M059J (cell line): ENCODE results near the gene SLC25A6. TPM values are rescaled to one million over a fixed set of nuclear protein-coding genes. Genes with fewer than 3 reads are reported as not detected.
A peak's percentile ranks its signal among the peaks of the same experiment; 100 is the strongest.
"Not testable (repeated sequence)": the region's sequence is repeated elsewhere in the genome, so short reads cannot be mapped to it uniquely, and the experiment has no call there.

ENCODE experiments used
- DNase-seq: peaks from one replicate; pipeline ENCODE4 v3.0.0-alpha.2; 2012; ENCODE audit warnings: low read depth
- total RNA-seq: library from RNA; depleted of rRNA; stranded (reverse); fragments of >200 nt; shearing (Covaris generic); gene quantifications from 2 replicates; pipeline ENCODE4 v1.2.3, GENCODE V29; 2014; rRNA removed

The SLC25A6 gene
- 113 and 125 TPM in 2 replicates for total RNA-seq

- peak; percentile 92 for DNase-seq
Observed at GRCh38 chrX:1391707-1392375, at the start of gene SLC25A6. Gene SLC25A6, minus strand, starts transcription at chrX:1392113. Its CDS starts 104 bp downstream, at chrX:1392009.

- no peak for DNase-seq
Observed at GRCh38 chrX:1440506-1440905, 48.6 kb upstream of the SLC25A6 start.

DNA sequence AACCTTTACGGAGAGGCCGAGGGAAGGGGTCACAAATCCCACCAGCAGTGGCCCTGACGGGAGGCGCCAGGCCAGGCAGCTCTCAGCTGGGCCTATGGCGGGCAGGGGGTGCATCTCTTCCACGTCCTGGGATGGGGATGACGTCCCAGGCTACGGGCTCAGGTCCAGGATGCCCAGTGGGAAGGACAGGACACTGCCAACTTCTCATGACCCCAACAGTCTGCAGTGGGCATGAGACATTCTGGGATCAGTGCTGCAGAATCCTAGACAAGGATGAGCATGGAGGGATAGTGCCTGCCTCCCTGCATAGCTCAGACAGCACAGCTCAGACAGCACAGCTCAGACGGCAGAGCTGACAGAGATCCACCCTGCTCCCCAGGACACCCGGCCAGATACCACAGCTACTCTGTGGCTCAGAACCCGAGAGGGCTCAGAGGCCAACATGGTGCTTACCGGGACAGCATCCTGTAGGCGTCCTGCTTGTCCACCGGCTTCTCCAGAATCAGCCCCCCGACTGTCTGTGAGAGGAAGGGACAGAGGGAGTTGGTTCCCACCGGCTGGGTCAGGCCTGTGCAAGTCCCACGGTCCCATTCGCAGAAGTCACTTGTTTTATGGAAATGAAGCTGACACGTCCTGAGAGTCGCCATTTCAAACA, 43.5 kb upstream of the SLC25A6 start:
- DNase-seq = no peak

- DNase-seq = no peak
Observed at GRCh38 chrX:1434871-1435240, 42.9 kb upstream of the SLC25A6 start.

DNA sequence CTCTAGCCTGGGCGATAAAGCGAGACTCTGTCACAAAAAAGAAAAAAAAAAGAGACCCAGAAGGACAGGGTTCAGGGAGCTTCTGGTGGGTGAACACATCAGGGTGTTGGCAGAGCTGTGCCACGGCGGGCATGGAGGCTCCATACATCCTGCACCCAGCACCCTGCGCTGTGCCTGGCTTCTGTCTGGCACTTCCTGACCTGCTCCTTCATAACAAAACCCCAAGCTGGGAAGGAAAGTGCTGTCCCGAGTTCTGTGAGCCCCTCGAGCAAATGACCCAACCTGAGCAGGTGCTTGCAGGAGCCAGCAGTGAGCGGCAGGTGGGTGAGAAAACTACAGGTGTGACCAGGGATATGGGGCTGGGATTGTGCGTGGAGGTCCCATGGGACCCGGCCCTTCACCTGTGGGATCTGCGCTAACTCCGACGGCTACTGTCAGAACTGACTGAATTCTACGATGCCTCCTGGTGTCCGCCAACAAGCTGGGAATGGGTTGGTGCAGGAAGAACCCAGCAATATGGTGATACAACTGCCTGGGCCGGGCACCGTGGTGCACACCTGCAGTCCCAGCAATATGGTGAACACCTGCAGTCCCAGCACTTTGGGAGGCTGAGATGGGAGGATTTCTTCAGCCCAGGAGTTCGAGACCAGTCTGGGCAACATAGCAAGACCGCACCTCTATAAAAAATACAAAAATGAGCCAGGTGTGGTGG, 41.9 kb upstream of the SLC25A6 start:
- no peak for DNase-seq

- no peak for DNase-seq
Observed at GRCh38 chrX:1430451-1430850, 38.5 kb upstream of the SLC25A6 start.

DNA sequence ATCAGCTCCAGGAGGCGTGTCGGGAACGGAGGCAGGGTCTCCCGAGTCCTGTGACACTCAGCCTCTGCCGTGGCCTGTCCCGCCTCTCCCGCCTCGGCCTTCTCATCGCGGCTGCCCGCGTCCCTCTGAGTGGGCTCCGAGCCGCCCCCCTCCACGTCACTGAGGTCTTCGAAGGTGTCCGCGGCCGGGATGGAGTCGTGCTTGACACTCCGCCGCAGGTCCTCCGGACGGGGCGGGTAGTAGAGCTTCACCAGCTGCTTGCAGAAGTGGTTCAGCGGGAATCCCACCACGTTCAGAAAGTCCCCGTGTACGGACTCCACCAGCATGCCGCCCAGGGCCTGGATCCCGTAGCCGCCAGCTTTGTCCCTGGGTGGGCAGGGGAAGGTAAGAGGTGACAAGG, 35.8 kb upstream of the SLC25A6 start:
- no peak for DNase-seq

DNA sequence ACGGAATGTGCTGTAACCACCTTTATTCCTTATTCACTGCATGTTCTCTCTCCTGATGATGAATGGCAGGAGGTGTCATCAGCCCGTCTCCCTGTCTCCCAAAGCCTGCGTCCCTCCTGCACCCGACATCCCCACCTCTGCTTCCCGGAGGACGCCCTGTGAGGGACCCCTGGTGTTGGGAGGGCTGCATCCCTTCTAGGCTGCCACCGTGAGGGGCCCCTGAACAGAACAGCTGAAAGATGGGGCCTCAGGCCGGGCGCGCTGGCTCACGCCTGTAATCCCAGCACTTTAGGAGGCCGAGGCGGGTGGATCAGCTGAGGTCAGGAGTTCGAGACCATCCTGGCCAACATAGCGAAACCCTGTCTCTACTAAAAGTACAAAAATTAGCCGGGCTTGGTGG, 34.4 kb upstream of the SLC25A6 start:
- DNase-seq = not testable (repeated sequence)

DNA sequence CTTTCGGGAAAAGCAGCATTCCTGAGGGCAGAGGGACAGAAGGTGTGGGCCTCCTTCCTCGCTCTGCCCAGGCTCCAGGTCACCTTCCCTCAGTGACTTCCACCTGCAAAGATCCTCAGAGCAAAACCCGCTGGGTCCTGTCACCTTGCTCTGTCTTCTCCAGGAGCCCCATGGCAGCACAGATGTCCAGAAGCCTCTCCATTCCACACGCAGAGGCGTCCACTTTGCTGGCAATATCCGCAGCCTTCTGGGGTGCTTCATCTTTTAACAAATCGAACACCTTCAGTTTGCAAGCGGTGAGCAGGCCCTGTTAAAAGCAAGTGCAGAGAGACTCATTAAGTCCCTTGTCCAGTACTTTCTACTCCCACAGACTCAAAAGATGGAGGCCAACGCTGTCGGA, 33.5 kb upstream of the SLC25A6 start:
- DNase-seq = no peak

- no peak for DNase-seq
Observed at GRCh38 chrX:1424147-1424851, 32.4 kb upstream of the SLC25A6 start.

DNA sequence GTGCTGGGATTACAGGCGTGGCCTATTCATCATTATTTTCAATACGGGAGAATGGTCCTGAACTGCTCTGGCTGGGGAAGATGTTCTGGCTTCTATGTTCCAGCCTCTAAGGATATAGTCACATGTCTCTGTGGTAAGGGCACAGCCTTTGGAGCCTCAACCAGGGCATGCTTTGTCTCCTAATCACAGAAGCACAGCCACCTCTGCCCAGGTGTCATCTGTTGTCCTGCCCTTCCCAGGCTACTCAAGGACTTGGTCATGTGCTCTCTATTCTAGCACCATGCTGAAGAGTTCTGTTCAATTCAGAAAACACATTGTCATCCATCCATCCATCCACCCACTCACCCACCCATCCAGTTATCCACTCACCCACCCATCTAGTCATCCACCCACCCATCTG, 31.3 kb upstream of the SLC25A6 start:
- no peak for DNase-seq

DNA sequence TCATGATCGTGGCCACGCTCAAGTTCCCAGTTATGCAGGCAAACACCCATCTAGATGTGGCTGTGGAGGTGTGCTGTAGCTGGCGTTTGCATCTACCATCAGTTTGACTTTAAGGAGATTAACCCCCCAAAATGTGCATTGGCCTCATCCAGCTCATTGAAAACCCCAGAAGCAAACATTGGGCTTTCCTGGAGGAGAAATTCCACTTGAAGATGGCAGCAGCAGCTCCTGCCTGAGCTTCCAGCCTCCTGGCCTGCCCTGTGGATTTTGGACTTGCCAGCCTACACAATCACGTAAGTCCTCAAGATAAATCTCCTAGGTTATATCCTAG, 30.2 kb upstream of the SLC25A6 start:
- no peak for DNase-seq

DNA sequence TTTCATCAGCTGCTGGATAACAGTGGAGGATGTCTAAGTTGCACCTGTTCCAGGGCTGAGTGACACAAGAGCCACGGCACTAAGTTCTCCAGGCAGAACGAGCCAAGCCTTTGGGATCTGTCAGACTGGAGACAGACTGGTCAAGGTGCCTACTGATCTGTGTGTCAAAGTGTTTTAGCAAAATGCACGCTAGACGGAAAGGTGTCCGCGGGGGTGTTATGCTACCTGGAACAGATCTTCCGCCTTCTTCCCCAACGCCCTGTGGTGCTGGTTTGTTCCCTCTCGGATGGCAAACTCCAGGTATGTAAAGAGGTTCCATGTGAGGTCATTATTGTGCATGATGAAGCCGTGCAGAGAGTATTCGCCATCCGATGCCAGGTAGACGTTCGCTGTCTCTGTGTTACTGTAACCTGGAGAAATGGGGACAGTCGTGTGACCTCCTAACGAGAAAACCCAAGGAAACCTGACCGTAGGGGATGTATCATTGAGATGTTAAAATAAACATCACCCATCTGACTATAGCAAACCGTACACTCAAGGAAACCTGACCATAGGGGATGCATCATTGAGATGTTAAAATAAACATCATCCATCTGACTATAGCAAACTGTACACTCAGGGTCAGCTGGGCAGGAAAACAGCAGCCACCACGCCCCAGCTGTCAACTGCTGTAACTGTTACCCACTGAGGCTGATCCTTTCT, 29.7 kb upstream of the SLC25A6 start:
- DNase-seq = no peak

GRCh38 chrX:1420371-1420770, 28.5 kb upstream of the SLC25A6 start:
- no peak for DNase-seq

GRCh38 chrX:1419545-1420355, 27.8 kb upstream of the SLC25A6 start:
- no peak for DNase-seq

GRCh38 chrX:1418901-1419544, 27.1 kb upstream of the SLC25A6 start:
- DNase-seq = no peak

DNA sequence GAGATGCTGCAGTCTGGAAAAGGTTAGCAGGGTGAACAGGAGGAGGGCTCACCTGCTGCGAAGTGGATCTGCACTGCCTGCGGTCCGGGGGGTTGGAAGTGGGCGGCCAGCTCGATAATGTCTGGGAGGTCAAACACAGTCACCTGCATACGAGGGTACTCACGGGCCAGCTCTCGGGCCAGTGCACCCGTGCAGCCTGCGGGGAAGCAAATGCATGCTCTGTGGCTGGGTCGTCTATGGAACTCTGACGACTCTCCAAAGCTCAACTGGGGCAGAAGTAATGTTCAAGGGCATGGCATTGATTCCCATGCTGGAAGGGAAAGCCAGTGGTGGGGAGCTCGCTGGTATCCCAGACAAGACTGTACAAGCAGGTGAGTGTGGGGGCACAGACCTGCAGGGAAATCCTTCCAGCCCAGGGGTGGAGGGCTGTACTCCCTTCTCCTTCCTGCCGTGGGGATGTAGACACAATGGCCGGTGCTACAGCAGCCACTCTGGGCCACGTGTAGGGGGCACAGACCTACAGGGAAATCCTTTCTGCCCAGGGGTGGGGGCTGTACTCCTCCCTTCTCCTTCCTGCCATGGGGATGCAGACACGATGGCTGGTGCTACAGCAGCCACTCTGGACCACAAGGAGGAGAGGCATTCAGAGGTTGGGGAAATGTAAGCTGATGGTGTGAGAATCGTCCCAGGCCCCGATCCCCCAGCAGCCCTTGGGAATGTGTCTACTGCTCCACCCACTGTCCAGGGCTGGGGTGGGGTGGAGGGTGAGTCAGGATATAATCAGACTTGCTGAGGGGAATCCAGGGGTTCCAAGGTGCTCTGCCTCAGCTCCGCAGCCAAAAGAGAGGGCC, 26.2 kb upstream of the SLC25A6 start:
- no peak for DNase-seq

DNA sequence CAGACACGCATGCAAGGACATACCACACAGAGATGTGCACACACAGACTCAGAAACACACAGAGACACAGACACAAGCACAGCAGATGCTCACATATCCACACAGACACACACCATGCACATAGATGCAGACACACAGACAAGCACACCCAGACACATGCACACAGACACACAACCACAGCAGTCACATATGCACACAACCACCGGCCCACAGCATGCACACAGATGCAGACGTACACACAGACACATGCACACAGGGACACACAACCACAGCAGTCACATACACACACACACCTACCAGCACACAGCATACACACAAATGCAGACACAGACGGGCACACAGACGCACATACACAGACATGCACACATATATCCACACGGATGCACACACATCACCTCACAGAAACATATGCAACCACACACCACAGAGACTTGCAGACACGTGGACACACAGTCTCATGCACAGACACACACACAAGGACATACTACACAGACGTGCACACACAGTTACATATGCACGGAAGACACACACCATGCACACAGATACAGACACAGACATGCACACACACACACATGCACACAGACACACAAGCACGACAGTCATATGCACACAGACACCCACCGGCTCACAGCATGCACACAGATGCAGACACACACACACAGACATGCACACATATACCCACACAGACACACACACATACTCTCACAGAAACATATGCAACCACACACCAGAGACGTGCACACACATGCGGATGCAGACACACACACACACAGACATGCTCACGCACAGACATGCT, 25.2 kb upstream of the SLC25A6 start:
- DNase-seq = no peak

GRCh38 chrX:1416327-1416784, 24.4 kb upstream of the SLC25A6 start:
- no peak for DNase-seq
